Measurements from ENCODE around the gene ZSCAN25.
"Not testable (repeated sequence)": the region's sequence is repeated elsewhere in the genome, so short reads cannot be mapped to it uniquely, and the experiment has no call there.

Gene ZSCAN25

DNA sequence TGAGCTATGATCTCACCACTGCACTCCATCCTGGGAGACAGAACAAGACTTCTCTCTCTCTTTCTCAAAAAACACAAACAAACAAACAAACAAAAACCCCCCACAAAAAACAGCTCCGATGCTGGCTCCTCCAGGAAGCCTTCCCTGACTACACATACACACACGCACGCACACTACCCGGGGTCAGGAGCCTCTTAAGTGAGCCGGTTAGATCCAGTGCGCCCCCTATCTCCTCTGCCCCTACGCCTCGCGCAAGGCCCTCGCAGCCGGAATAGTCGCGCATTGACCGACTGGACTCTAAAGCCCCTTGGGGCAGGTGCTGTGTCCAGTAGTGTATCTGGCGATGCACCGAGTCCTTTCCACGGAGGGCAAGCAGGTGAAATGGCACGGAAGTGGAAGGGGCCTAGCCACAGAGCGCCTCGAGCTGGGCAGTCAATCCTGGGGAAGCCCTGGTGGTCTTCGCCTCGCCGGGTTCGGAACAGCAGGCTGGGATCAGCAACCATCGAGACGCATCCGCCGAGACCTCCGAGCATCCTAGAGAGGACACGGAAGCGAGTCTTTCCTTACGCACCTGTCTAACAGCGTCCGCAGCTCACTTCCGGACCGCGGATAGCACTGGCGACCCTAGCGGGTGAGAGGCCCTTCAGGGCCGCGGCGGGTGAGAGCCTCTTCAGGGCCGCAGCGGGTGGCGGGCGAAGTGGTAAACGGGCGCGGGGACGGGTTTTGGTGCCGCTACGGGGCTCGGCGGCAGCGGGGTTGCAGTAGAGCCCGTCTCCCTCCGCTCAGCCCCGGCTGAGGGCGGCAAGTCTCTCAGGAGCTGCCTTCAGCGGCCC is at the start of gene ZSCAN25:
Gene ZSCAN25 (plus strand): TSS at position 588 of the 833 bp plus-strand sequence. CDS start 2,661 bp downstream, outside the sequence.
- in situ Hi-C loops (cut with HindIII; ENCODE audit: low sequenced_read_pairs): no loop called here

DNA sequence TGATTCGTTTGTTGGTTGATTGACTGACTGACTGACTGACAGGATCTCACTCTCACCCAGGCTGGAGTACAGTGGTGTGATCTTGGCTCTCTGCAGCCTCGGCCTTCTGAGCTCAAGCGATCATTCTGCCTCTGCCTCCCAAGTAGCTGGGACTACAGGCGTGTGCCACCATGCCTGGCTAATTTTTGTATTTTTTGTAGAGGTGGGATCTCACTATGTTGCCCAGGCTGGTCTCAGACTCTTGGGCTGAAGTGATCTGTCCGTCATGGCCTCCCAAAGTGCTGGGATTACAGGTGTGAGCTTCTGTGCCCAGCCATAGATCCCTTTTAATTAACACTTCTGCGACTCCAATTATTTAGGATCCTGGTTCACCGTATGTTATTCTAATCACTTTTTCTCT is 48.0 kb upstream of the ZSCAN25 start:
- in situ Hi-C loops (cut with HindIII; ENCODE audit: low sequenced_read_pairs): not testable (repeated sequence)

DNA sequence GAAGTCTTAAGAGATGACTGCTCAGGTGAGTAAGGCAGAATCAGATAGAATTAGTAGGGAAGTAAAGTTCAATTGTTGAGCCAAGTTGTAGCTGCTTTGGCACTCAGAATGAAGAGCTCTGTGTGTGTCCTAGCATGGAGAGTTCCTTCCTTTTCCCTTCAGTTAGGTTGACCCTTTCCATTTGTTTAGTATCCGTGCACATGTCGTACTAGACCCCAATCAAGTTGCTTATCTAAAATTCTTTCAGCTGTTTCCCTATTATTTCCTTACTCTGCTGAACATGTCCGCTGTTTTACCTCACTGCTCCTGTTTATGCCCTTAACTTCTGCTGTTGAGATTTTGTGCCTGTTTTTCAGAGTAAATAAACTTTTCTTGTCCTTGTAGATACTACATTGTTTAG is 45.0 kb upstream of the ZSCAN25 start:
- in situ Hi-C loops (cut with HindIII; ENCODE audit: low sequenced_read_pairs): no loop called here

DNA sequence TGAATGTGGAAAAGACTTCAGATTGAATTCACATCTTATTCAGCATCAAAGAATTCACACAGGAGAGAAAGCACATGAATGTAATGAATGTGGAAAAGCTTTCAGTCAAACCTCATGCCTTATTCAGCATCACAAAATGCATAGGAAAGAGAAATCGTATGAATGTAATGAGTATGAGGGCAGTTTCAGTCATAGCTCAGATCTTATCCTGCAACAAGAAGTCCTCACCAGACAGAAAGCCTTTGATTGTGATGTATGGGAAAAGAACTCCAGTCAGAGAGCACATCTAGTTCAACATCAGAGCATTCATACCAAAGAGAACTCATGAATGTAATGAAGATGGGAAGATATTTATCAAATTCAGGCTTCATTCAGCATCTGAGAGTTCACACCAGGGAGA is 43.5 kb upstream of the ZSCAN25 start:
- in situ Hi-C loops (cut with HindIII; ENCODE audit: low sequenced_read_pairs): no loop called here

DNA sequence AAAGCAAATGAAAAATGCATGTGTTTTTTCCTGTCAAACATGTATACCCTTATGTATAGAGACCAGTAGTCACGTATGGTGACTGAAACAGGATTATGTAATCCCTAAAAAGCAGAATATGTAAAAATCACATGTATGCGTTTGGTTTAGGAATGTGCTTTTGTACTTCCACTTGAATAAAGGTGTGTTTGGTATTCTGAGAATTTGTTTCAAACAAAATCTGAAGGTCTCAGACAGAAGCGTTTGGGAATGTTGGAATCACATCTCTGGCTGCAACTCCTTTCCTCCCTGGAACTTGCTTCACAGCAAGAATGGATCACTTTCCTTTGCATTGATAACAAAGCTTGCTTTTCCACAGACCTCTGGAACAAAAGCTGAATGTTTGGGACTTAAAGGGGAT is 40.5 kb upstream of the ZSCAN25 start:
- in situ Hi-C loops (cut with HindIII; ENCODE audit: low sequenced_read_pairs): no loop called here

DNA sequence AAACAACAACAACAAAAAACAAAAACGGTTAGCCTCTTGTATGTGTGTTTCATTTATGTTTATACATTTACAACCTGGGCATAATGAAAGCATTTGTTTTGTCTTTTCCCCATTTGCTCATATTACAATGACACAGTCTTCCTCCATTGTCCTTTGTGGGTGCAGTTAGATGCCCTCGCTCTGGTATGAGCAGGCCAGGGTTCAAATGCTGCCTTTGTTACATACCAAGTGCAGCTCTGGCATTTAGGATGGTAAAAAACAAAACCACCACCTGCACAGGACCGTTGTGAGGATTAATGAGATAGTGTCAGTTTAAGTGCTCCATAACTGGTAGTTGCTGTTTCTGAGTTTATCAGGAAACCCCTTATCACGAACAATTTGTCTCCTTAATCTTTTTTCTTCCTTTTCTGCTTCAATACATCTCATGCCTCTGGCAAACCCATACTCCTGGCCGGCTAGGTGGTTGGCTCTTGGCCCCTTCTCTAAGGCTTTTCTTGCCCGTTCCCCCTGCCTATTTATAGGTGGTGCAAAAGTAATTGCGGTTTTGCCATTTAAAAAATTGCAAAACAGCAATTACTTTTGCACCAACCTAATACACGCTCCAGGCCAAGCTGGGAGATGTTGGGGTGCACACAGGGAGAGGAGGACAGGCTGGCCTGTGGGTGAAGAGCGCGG is 37.3 kb upstream of the ZSCAN25 start:
- in situ Hi-C loops (cut with HindIII; ENCODE audit: low sequenced_read_pairs): no loop called here

DNA sequence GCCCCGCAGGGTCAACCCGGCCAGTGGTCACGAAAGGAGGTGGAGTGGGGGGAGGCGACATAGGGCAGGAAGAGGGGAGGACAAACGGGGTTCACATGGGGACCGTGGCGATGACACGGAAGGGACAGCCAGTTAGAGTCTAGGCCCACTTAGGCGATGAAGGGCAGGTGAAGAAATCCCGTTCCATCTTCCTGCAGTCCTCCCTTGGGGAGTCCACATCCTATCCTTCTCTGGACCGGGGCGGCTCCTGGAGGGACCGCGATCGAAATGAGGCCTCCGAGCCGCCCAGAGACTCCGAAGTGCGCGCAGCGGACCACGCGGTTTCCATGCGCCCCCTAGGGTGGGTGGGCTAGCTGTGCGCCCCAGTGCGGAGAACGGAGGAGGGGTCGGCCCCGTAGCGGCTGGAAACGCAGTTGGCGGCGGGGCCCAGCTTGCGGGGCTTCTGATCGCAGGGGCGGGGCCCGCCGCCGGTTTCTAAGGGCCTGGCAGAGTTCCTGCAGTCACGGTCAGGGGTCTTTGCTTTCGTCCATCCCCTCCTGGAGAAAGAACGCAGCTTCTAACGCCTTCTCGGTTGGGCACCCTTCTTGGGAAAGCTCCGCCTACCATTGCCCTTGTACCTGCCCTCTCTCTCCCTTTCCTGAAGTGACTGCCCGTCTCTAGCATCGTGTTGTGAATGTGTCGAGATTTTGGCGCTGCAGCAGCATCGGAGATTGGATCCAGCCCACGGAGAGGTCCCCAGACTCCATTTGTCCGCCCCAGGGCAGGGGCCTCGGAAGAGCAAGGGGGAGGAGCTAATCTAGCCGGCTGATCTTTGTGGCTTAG is 36.6 kb upstream of the ZSCAN25 start:
- in situ Hi-C loops (cut with HindIII; ENCODE audit: low sequenced_read_pairs): no loop called here

DNA sequence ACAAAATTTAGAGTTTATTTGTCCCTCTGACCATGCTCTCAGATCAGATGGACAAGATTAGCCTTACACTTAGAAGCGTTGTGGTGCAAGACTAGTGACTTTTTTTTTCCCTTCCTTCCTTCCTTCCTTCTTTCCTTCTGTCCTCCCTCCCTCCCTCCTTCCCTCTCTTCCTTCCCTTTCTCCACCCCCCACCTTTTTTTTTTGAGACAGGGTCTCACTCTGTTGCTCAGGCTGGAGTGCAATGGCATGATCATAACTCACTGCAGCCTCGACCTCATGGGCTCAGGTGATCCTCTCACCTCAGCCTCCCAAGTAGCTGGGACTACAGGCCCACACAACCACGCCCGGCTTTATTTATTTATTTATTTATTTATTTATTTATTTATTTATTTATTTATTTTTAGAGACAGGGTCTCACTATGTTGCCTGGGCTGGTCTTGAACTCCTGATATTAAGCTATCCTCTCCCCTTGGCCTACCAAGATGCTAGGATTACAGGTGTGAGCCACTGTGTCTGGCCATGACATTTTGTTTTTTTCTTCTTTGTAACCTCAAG is 35.9 kb upstream of the ZSCAN25 start:
- in situ Hi-C loops (cut with HindIII; ENCODE audit: low sequenced_read_pairs): not testable (repeated sequence)

DNA sequence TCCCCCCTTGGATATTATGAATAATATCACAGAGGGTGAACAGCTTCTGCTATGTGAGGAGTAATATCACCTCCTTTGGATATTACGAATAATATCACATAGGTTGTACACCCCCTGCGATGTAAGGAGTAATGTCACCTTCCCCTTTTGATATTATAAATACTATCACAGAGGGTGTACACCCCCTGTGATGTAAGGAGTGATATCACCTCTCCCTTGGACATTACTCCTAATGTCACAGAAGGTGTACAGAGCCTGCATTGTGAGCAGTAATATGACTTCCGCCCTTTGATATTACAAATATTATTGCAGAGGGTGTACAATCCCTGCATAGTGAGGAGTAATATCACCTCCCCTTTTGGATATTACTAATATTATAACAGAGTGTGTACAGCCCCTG is 27.9 kb upstream of the ZSCAN25 start:
- in situ Hi-C loops (cut with HindIII; ENCODE audit: low sequenced_read_pairs): no loop called here

DNA sequence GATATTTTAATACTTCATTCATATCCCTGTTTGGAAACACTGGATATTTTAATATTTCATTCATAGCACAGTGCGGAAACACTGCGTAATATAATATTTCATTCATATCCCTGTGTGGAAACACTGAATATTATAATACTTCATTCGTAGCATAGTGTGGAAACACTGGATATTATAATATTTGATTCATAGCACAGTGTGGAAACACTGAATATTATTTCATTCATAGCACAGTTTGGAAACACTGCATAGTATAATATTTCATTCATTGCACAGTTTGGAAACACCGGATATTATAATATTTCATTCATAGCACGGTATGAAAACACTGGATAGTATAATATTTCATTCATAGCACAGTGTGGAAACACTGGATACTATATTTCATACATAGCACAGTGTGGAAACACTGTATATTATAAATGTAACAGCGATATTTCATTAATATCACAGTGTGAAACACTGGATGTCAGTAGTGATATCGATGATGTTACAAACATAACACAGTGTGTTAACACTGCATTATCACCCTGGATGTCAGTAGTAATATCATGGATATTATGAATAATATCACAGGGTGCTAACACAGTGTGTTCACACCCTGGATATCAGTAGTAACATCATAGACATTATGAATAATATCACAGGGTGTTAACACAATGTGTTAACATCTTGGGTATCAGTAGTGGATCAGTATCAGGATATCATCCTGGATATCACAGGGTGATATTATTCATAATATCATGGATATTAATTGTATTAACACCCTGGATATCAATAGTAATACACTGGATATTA is 21.6 kb upstream of the ZSCAN25 start:
- in situ Hi-C loops (cut with HindIII; ENCODE audit: low sequenced_read_pairs): no loop called here

DNA sequence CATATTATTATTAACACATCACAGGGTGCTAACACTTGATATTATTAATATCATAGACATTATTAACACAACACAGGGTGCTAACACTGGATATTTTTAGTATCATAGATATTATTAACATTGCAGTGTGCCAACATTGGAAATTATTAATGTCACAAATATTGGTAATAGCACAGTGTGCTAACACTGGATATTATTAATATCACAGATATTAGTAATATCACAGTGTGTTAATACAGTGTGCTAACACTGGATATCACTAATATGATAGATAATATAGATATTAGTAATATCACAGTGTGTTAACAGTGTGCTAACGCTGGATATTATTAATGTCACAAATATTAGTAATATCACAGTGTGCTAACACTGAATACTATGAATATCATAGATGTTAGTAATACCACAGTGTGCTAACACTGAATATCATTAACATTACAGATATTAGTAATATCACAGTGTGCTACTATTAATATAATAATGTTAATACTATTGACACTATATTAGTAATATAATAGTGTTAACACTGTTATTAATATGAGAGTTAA is 20.3 kb upstream of the ZSCAN25 start:
- in situ Hi-C loops (cut with HindIII; ENCODE audit: low sequenced_read_pairs): no loop called here

DNA sequence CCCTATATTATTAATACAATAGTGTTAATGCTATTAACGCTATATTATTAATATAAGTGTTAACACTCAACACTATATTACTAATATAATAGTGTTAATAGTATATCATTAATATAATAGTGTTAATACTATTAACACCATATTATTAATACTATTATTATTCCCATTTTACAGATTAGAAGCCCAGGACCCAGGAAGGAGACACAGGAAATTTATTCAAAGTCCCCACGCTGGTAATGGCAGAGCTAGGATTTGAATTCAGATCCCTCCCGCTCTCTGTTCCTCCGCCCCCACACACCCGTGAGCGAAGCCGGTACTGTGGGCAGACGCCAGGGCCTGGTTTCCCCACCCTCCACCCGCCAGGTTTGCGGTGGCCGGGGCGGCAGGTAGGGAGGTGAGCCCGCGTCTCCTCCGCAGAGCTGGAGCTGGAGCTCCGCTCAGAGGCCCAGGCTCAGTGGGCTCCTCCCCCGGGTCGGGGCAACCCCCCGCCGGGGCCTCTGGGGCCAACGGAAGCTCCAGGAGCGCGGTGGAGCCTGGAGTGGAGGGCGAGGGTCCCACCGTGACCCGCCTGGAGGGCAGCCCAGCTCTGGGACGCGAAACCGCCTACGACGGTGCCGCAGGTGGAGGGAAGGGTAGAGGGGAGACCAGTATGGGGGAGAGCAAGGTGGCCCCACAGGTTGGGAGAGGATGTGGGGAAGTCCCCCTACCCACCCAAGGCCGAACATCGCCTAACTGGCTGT is 18.8 kb upstream of the ZSCAN25 start, which contains the start of gene TMEM225B:
Gene TMEM225B (plus strand): TSS at position 506 of the 740 bp plus-strand sequence. CDS start 6,122 bp downstream, outside the sequence.
- in situ Hi-C loops (cut with HindIII; ENCODE audit: low sequenced_read_pairs): no loop called here

DNA sequence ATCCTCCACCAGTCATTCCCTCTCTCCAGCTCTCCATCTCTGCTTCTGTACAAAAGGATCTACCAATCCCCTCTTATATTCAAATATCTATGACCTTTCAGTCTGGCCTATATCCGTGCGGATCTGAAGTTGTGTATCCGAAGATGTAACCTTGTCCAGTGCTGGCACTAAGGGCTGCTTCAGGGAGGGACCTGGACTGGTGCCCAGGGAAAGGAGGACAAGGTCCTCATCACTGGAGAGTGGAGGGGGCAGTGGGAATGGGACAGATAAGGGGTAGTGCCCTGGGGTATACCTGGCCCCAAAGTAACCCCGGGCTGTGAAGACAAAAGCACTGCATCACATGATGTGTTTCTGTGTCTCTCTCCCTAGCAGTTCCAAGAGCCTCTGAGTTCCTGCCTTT is 16.9 kb upstream of the ZSCAN25 start:
- in situ Hi-C loops (cut with HindIII; ENCODE audit: low sequenced_read_pairs): no loop called here

DNA sequence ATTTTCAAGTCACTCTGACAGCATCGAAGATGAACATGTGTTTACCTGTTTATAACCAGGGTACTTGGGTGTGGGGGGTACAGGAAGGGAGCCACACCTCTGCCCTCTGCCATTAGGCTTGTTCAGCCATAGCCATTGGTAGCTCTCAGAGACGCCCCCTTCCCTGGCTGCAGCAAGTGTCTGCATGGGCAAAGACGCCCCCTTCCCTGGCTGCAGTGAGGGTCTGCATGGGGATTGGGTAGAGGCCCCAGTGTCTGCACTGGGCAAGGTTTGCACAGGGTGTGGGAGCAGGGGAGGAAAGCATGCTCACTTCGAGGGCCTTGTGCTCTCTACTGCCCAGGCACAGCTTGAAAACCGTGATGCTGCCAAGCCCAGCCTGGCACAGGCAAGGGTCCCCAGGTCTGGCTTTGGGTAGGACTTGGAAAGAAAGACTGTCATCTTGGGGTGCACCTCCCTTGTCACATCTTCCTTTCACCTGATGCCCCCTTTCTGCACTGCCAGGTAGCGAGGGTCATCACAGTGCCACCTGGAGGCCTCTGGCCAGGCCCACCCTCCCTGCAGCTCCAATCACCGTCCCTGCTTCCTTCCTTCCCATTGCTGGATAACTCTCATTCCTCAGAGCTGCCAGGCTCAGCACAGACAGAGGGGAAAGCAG is 15.0 kb upstream of the ZSCAN25 start:
- in situ Hi-C loops (cut with HindIII; ENCODE audit: low sequenced_read_pairs): no loop called here

DNA sequence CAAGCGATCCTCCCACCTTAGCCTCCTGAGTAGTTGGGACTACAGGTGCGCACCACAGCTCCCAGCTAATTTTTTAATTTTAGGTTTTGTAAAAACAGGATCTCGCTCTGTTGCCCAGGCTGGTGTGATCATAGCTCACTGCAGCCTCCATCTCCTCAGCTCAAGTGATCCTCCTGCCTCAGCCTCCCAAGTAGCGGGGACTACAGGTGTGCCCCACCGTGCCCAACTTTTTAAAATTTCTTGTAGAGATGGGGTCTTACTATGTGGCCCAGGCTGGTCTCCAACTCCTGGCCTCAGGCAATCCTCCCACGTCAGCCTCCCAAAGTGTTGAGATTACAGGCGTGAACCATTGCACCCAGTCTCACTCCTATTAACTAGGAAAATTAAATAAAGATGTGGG is 11.2 kb upstream of the ZSCAN25 start:
- in situ Hi-C loops (cut with HindIII; ENCODE audit: low sequenced_read_pairs): no loop called here

DNA sequence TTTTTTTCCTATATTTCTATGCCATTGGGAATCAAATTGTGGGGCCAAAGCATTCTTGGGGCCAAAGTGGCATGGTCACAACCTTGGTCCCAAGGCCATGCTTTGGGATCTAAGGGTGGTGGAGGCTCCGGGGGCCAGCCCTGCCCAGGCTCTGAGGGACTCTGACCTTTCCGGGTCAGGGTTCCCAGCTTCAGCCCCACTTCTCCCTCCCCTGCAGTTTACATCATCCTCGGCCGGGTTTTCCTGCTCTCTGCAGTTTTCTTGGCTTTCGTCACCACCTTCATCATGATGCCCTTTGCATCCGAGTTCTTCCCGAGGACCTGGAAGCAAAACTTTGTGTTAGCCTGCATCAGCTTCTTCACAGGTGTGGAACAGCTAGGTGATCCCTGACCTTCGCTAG is 10.2 kb upstream of the ZSCAN25 start:
- in situ Hi-C loops (cut with HindIII; ENCODE audit: low sequenced_read_pairs): no loop called here

DNA sequence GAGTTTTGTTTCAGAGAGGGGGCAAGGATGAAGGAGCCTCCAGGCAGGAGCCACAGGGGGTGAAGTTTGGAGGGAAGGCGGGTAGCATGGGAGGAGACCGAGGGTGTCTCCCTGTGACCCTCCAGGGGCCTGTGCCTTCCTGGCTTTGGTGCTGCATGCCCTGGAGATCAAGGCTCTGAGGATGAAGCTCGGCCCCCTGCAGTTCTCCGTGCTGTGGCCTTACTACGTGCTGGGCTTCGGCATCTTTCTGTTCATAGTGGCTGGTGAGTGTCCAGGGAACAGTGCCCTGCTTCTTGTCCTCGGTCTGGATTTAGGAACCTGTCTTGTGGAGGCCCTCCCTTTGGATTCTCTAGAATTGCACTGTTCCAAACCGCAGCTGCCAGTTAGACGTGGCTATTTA is 9.2 kb upstream of the ZSCAN25 start:
- in situ Hi-C loops (cut with HindIII; ENCODE audit: low sequenced_read_pairs): no loop called here

DNA sequence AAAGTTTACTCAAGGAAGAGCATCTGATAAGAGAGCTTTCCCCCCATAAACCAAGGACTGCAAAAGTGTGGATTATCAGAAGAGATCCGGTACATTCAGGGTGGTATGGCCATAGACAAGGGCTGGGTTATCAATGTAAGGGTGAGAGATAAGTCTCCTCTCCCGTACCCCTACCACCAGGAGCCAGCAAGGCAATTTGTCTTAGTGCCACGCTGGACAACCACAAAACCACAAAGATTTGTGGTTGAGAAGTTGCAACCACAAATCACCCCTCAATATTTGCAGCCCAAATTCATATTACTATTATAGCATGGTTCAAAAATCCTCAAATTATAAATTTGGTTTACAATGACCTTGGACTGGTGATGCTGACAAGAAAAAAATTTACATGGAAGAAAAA is 2.3 kb upstream of the ZSCAN25 start:
- in situ Hi-C loops (cut with HindIII; ENCODE audit: low sequenced_read_pairs): no loop called here

DNA sequence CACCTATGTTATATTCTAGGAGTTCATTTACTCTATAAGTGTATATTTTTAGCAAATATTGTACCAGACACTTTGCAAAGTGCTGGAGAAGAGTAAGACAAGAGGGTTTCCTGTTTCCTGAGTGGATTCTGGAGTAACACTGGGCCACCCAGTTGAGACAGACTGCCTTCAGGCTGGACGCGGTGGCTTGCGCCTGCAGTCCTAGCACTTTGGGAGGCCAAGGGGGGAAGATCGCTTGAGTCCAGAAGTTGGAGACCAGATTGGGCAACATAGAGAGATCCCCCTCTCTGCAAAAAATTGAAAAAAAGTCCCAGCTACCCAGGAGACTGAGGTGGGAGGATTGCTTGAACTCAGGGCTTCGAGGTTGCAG is 772 bp upstream of the ZSCAN25 start:
- in situ Hi-C loops (cut with HindIII; ENCODE audit: low sequenced_read_pairs): no loop called here
